ENCODE results near the gene AP3B2.
"Not testable (repeated sequence)": the region's sequence is repeated elsewhere in the genome, so short reads cannot be mapped to it uniquely, and the experiment has no call there.

AP3B2 gene, protein sequence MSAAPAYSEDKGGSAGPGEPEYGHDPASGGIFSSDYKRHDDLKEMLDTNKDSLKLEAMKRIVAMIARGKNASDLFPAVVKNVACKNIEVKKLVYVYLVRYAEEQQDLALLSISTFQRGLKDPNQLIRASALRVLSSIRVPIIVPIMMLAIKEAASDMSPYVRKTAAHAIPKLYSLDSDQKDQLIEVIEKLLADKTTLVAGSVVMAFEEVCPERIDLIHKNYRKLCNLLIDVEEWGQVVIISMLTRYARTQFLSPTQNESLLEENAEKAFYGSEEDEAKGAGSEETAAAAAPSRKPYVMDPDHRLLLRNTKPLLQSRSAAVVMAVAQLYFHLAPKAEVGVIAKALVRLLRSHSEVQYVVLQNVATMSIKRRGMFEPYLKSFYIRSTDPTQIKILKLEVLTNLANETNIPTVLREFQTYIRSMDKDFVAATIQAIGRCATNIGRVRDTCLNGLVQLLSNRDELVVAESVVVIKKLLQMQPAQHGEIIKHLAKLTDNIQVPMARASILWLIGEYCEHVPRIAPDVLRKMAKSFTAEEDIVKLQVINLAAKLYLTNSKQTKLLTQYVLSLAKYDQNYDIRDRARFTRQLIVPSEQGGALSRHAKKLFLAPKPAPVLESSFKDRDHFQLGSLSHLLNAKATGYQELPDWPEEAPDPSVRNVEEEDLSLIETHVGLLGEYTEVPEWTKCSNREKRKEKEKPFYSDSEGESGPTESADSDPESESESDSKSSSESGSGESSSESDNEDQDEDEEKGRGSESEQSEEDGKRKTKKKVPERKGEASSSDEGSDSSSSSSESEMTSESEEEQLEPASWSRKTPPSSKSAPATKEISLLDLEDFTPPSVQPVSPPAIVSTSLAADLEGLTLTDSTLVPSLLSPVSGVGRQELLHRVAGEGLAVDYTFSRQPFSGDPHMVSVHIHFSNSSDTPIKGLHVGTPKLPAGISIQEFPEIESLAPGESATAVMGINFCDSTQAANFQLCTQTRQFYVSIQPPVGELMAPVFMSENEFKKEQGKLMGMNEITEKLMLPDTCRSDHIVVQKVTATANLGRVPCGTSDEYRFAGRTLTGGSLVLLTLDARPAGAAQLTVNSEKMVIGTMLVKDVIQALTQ

DNA sequence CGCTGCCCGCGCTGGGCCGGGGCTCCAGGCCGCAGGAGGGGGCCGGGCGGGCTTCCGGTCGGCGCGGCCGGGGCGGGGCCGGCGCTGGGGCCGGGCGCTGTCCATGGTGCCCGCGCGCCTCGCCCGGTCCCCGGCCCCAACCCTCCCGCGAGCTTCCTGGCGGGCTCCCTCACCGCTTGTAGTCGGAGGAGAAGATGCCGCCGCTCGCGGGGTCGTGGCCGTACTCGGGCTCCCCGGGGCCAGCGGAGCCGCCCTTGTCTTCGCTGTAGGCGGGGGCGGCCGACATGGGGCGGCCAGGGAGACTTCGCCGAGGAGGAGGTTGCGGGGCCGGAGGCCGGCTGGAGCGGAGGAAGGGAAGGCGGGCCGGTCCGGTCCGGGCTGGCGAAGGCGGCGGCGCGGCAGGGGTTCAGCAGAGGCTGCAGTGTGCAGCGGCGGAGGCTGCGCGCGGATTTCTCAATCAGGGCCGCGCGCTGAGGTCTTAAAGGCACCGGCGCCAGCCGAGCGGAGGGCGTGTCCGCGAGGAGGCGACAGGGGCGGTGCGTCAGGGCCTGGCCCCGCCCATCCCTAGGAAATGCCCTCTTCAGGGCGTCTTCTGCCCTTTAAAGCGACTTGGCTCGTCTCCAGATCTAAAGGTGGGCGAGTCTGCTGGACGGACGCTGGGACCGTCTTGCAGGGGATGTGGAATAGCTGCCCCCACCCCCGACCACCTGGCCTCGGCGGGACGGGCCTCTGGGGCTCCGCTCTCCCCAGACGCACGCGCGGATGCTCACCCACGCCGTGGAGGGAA, at the start of gene AP3B2:
Gene AP3B2, minus strand, starts transcription at position 455 of the 787 bp plus-strand sequence. Its CDS starts 169 bp downstream, at position 286.
- peak; percentile 67 to 76 for DNase-seq

DNA sequence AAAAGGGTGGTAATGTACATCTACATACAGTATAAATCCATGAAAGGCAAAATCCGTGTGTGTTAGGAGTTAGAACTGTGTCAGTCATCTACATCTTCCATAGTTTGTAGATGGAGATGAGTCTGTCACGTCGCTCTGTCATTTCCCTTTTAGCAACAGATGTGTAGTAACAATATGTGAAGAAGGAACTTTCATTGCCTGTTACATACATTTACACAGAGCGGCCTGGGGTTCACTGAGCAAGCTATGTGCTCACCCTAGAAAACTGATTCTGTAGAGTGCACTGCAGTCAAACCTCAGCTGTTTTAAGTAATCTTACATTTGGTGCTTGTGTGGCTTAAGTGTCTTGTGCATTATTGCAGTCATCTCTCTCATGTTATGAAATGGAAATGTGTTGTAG, 41.6 kb upstream of the AP3B2 start:
- DNase-seq = peak; percentile 67 to 72

- DNase-seq = no peak
These were observed 41.1 kb upstream of the AP3B2 start for GRCh38 chr15:82750831-82751180.

DNA sequence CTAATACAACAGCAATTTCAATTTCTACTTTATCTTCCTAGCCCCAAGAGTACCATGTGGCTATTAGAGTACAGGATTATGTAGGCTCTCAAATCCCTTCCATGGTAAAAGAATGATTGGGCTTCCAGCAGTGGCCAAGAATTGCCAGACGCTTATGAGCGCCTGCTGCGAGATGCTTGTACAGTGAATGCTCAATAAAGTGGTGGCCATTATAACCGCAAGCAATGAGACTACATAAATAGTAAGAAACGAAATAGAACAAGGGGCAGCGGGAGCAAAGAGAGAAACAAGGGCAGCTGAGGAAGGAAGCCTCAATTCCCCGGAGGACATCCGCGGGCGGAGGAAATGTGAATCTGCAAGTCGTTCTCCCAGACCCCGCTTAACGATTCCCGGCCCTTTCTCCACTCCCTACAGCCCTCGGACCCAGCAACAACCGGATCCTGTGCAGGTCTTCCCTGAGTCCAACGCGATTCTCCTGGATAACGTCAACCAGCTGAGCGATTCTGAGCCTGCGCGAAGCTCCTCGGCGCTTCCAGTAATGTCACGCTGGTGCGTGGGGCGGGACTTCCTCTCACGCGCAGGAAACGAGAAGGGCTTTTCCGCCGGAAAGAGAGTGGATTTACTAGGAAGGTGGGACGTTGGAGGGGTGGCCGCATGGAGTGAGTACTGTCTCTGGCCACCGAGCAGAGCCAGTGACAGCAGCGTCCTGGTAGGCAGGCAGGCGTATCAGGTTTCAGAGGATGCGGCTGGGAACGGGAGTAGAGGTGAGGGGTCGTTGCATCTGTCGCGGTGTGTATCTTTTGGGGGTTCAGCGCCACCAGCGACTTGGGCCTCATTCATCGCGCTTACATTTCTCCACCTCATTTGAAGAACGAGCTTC, 40.5 kb upstream of the AP3B2 start:
- peak; percentile 90 to 91 for DNase-seq

DNA sequence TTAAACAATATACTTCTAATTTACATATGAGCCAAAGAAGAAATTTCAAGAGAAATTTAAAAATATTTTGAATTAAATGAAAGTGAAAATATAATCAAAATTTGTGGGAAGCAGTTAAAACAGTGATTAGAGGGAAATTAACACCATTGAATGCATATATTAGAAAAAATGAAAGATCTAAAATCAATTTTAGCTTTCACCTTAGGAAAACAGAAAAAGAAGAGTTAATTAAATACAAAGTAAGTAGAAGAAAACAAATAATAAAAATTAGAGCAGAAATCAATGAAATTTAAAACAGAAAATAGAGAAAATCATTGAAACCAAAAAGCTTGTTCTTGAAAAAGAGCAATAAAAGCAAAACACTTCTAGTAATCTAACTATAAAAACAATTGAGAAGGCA, 38.6 kb upstream of the AP3B2 start:
- no peak for DNase-seq

DNA sequence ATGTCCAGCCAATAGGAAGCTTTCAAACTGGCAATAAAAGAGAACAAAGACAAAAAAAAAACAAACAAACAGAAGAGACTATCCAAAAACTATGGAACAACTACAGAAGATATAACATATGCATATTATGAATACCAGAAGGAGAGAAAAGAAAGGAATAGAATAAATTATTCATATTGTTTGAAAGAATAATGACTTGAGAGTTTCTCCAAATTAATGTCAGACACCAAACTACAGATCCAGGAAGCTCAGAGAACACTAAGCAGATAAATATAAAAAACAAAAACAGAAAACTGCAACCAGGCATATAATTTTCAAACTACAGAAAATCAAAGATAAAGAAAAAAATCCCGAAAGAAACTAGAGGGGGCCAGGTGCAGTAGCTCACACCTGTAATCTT, 34.1 kb upstream of the AP3B2 start:
- no peak for DNase-seq

DNA sequence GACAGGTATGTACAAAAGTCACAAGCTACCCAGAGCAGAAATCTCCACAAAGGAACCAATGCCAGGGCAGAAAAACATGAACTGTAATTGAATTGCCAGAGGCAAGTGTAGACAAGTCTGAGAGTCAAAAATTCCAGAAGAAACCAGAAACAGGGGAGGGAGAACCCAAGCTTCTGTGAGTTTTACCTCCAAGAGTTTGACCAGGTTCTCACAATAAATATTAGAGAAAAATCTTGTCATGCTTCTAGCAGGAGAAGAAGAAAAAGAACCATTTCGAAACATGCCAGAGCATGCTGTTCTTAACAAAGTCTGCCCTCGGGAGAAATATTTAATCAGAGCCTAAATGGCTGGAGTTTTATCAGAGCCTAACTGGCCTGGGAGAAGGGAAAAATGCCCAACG, 32.5 kb upstream of the AP3B2 start:
- no peak for DNase-seq

GRCh38 chr15:82739086-82739485, 29.4 kb upstream of the AP3B2 start:
- DNase-seq = no peak

DNA sequence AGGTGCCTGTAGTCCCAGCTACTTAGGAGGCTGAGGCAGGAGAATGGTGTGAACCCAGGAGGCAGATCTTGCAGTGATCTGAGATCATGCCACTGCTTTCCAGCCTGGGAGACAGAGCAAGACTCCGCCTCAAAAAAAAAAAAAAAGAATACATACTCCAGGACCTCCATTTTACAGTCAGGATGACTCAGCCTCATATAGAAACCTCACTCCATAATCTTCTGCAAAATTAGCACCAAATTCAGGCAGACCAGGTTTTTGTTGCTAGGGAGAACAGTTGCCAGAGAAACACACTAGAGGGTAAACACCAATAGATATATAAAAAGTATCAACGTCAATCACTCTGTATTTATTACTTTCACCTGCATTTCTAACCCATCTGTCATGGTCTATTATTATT, 28.3 kb upstream of the AP3B2 start:
- no peak for DNase-seq

DNA sequence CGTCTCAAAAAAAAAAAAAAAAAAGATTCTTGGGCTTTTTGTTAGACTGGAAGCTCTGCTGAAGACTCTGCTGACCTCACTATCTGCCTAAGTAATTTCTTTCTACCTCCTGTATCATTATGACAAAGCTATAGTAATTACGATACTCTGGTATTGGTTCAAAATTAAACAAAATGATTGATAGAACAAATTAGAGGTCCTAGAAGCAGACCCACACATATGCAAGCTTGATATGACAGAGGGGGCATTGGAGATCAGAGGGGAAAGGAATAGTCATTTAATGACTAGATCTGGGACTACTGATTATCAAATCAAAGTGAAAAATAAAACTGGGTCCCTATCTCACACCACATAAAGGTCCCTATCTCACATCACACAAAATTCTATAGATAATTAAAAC, 21.9 kb upstream of the AP3B2 start:
- DNase-seq = no peak

- DNase-seq = no peak
These were observed 20.4 kb upstream of the AP3B2 start for GRCh38 chr15:82730022-82730530.

- no peak for DNase-seq
These were observed 17.1 kb upstream of the AP3B2 start for GRCh38 chr15:82726816-82727215.

DNA sequence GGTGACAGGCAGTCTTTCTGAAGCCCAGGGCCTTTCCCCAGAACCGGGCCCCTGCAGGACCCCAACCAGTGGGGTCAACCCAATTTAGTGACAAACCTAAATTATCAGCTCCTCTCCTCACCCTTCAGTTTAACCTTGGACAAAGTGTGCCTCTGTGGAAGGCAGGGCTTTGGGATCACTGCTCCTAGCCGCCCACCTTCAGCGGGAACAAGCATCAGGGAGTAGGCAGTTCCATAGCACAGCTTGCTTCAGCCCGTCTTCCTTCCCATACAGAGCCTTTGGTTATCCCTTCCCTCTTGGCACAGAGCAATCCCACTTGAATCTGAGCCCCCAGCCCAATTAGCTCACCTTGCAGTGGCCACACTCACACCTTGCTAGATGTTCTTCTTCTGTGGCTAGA, 5.3 kb upstream of the AP3B2 start:
- no peak for DNase-seq

GRCh38 chr15:82714016-82714415, 4.3 kb upstream of the AP3B2 start:
- no peak for DNase-seq

DNA sequence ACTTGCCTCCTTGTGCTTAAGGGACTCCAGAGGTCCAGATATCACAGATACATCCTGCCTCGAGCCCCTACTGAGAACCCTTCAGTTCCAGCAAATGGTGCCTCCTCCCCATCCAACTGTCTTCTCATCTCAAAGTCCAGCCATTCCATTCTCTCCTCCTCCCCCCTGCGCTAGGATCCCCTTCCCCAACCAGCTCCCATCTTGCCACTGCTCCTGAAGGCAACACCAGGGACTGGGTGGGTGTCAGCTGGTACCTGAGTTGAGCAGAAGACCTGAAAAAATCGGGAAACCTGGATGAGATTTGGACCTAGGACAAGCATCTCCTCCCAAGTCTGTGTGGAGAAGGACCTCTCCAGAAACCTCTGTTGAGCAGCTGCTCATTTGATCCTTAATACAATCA, 2.4 kb upstream of the AP3B2 start:
- no peak for DNase-seq

DNA sequence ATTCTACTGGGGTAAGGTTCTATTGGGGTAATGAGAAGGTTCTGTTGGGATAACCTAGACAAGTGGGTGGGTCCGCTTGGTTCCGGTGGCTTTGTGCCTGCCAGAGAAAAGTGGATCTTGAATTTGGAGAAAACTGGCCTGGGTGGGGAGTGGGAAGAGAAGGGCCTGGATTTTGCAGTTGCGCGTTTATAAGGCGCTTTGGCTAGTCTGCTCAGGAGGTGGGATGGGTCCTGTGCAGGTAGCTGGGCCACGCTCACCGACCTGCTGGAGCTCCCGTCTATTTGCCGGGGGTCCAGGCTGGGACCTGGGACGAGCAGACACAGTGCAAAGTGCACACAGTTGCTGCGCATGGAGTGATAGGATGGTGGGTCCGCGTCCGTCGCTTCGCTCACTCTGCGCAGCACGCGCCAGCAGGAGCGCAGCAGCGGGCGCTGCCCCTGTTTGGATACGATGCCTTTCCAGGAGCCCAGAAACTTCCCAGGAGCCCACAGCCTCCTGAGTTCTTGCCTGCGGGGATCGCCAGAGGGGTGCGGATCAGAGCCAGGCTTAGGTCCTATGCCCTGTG, 1.3 kb upstream of the AP3B2 start:
- no peak for DNase-seq

- DNase-seq = no peak
These were observed 507 bp upstream of the AP3B2 start for GRCh38 chr15:82710208-82710555.

GRCh38 chr15:82709081-82709420, 624 bp downstream of the AP3B2 start:
- DNase-seq = no peak

- DNase-seq = not testable (repeated sequence)
These were observed 3.8 kb downstream of the AP3B2 start for GRCh38 chr15:82705856-82706255.

DNA sequence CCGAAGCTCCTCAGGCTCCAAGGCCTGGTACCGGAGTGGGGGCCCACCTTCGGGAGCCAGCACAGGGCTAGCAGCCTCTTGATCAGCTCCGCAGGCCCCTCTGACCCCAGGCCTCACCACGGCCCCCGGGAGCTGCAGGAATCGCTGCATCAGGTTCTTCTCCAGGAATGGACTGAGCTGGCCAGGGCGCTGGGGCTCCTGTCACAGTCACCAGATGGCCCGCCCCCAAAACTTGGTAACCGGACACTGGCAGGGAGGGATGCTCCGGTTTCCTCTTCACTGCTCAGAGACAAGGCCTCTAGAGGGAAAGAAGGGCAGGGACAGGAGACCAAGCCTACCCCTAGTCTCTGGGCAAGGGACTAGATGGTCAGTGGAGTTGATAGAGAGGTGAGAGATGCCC, 9.9 kb downstream of the AP3B2 start:
- DNase-seq = no peak

GRCh38 chr15:82698711-82699345, 10.8 kb downstream of the AP3B2 start:
- no peak for DNase-seq
